BJ (cell line): Measurements from ENCODE around the gene SNX19. TPM values are rescaled to one million over a fixed set of nuclear protein-coding genes. Genes with fewer than 3 reads are reported as not detected.

Experiments
- CTCF ChIA-PET: fragments of 350-600 bp; formaldehyde crosslinking; extraction: SDS; loops from one replicate; lab custom pipeline; 2021; ENCODE audit warnings: antibody characterized with exemption, inconsistent platforms; lab: Yijun Ruan, JAX
- POLR2A ChIA-PET: fragments of 300-600 bp; sonication (Branson Sonifier 250); formaldehyde crosslinking; extraction: SDS; loops from one replicate; lab custom pipeline; 2021; ENCODE audit warnings: antibody characterized with exemption; lab: Charles Lee
- DNase-seq: peaks from one replicate; pipeline ENCODE4 v3.0.0-alpha.2; 2011; ENCODE audit warnings: low read depth
- H3K27me3 ChIP-seq: 2 replicates; pipeline ENCODE4 v1.6.0; 2011; ENCODE audit warnings: low read length; ENCODE audit not compliant: control insufficient read depth, insufficient read depth
- H3K36me3 ChIP-seq: 2 replicates; pipeline ENCODE4 v1.5.1; 2011; ENCODE audit warnings: low read length; ENCODE audit not compliant: control insufficient read depth, insufficient read depth
- H3K4me3 ChIP-seq: 2 replicates; pipeline ENCODE4 v1.5.1; 2011; ENCODE audit warnings: low read depth, mild to moderate bottlenecking, control low read depth, low read length
- polyA plus RNA-seq: library from polyadenylated mRNA; depleted of rRNA; stranded (reverse); fragments of >200 nt; gene quantifications from 2 replicates; pipeline ENCODE4 v1.2.3, GENCODE V29; 2011
- TF ChIP-seq, protein P1 (sequence below): IDR thresholded peaks from 2 replicates; pipeline ENCODE4 v1.5.1; 2011; ENCODE audit warnings: low read depth, mild to moderate bottlenecking, control low read depth, inconsistent platforms, low read length, moderate library complexity; ENCODE audit not compliant: insufficient read depth

The SNX19 gene
- polyA plus RNA-seq, 1 experiment, result 99.9 TPM

DNA sequence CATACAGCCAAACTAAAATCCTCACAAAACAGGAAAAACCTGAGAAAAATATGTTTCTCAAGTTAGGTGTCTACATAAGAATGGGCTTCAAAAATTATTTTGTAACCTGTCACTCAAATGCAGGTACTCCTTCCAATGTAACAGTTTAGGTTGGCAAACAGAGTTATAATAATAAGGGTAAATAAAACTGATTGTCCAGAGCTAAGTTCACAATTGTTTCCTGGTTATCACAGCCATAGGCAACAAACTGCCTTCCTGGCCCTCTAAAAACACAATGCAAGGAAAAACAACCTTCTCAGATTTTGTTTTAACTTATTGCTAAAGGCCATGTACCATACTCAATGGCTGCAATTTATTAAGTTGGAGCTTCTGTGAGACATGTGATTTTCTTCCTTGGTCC lies 36.4 kb downstream of the SNX19 start:
- Histone ChIP-seq H3K27me3 (no peaks in the 10 kb centered on the region), H3K36me3 (peaks cover 23% of the 10 kb centered on the region), H3K4me3 (no peak overlapping the region)
- CTCF ChIA-PET, result interaction anchor here (1.3 to 11.1 kb wide), 5 partner anchors 14 to 445 kb away, joined by 4 to 60 read pairs (median 4); no protein-coding TSS in a partner anchor
- TF ChIP-seq, protein P1, sequence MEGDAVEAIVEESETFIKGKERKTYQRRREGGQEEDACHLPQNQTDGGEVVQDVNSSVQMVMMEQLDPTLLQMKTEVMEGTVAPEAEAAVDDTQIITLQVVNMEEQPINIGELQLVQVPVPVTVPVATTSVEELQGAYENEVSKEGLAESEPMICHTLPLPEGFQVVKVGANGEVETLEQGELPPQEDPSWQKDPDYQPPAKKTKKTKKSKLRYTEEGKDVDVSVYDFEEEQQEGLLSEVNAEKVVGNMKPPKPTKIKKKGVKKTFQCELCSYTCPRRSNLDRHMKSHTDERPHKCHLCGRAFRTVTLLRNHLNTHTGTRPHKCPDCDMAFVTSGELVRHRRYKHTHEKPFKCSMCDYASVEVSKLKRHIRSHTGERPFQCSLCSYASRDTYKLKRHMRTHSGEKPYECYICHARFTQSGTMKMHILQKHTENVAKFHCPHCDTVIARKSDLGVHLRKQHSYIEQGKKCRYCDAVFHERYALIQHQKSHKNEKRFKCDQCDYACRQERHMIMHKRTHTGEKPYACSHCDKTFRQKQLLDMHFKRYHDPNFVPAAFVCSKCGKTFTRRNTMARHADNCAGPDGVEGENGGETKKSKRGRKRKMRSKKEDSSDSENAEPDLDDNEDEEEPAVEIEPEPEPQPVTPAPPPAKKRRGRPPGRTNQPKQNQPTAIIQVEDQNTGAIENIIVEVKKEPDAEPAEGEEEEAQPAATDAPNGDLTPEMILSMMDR, result no peak
- DNase-seq, result no peak
- POLR2A ChIA-PET, result no interaction called here

DNA sequence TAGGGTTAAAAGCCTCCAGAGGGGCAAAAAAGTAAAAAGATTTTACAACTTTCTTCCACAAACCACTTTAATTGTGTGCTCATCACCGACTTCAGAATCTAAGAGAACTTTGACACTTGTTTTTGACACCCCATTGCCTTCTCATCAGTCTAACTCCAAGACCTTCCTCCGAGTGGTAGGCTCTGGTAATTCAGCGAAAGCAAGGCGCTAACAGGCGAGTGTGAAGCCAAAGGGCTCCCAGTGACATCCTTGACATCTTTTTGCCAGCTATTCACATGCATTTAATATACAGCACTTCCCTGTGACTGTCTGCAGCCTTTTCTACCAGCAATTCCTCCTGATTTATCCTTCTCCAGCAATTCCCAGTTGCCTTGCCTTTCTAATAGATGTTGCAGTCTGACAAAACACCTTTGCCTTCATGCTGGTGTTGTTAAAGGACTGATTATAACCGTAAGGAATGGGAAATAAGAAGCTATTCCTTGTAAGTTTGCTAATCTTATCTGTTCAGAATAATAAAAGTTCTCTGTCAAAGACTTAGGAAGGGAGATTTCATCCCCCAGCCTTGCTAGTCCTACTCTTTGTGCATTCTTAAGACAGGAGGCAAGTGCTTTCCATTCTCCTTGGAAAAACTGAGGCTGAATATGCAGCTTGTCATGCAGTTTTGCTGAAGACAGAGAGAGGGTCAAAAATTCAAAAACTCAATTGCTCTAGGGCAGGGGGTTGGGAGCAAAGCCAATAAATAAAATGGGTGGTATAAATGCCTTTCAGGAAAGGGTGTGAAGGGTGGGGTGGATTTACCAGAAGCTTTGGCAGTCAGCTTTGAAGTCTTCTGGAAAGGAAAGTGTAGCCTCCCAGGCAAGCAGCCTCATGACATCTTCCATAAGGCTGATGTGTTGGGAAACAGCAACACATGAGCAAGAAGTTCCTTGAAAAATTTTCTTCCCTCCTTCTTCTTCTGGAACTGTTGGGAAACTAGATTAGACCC lies 39.1 kb downstream of the SNX19 start:
- TF ChIP-seq, protein P1, result no peak
- CTCF ChIA-PET, result interaction anchor here (0.9 to 11.1 kb wide), 6 partner anchors 15 to 443 kb away, joined by 3 to 60 read pairs (median 8); partner anchors contain the start of gene SNX19

DNA sequence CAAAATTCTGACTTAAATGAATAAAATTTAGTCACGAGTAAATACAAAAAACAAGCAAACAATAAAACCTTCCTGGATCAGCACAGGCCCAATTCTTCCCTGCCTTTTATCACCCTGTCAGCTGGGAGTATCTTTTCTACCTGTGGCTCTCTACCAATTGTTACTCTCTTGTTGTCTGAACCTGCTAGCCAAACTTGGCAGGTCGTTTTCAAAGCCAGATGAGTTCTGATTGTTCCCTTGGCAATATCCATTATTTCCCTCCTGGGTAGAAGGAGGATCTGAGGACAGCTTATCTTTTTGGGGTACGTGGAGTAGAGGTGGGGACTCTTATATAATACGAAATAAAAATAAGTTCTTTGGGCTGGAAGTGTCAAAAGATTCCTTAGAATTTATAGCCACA lies 40.2 kb downstream of the SNX19 start:
- DNase-seq, result no peak
- H3K36me3 ChIP-seq, result peaks cover 16% of the 10 kb centered on the region
- CTCF ChIA-PET, result interaction anchor here (0.7 to 11.1 kb wide), 6 partner anchors 14 to 442 kb away, joined by 3 to 60 read pairs (median 8); partner anchors contain the start of gene SNX19

More for the DNA sequence above, 39.1 kb downstream of the SNX19 start:
- H3K36me3 ChIP-seq, result peaks cover 19% of the 10 kb centered on the region
- no peaks in the 10 kb centered on the region for H3K27me3 ChIP-seq
- no peak for DNase-seq
- POLR2A ChIA-PET, result no interaction called here
- no peak overlapping the region for H3K4me3 ChIP-seq

DNA sequence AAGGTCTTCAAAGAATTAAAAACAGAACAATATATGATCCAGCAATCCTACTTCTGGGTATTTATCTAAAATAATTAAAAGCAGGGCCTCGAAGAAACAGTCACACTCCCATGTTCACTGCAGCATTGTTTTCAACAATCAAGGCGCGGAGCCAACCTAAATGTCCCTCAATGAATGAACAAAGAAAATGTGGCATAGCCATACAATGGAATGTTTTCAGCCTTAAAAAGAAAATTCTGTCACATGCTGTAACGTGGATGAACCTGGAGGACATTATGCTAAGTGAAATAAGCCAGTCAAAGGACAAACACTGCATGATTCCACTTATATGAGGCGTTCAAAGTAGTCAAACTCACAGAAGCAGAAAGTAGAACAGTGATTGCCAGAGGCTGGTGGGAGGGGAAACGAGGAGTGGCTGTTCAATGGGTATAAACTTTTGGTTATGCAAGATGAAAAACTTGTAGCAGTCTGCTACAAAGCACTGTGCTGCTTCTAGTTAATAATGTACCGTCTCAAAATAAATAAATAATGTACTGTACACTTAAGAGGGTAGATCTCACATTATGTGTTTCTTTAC lies 41.2 kb downstream of the SNX19 start:
- TF ChIP-seq, protein P1, result no peak
- Histone ChIP-seq H3K36me3 (peaks cover 13% of the 10 kb centered on the region), H3K4me3 (no peak overlapping the region), H3K27me3 (no peaks in the 10 kb centered on the region)
- DNase-seq, result no peak
- CTCF ChIA-PET, result interaction anchor here (2.5 to 11.1 kb wide), 3 partner anchors 13 to 440 kb away, joined by 10 to 60 read pairs (median 36); no protein-coding TSS in a partner anchor
- POLR2A ChIA-PET, result no interaction called here

More for the DNA sequence above, 40.2 kb downstream of the SNX19 start:
- no peak overlapping the region for H3K4me3 ChIP-seq
- POLR2A ChIA-PET, result no interaction called here
- TF ChIP-seq, protein P1, result no peak
- H3K27me3 ChIP-seq, result no peaks in the 10 kb centered on the region

DNA sequence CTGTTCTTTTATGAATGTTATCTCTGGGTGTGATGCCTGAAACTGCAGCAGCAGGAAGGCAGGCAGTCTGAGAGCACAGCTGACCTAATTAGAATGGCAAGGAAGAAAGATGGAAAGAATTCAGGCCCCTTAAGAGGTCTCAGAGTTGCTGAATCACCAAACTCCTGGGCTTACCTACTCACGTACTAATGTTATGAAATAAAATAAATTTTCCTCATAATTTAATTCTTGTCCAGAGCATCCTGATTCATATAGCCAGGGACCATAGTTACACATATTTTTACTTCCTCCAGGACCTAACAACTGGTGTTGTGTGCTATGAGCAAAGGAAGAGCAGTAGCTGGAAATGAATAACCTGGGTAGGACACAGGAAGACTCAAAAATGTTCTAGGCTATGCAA lies 41.9 kb downstream of the SNX19 start:
- TF ChIP-seq, protein P1, result no peak
- CTCF ChIA-PET, result no interaction called here
- POLR2A ChIA-PET, result no interaction called here
- peaks cover 13% of the 10 kb centered on the region for H3K36me3 ChIP-seq
- no peak for DNase-seq
- H3K27me3 ChIP-seq, result no peaks in the 10 kb centered on the region
- no peak overlapping the region for H3K4me3 ChIP-seq
